H1 (cell line): ENCODE measurements around the gene STYXL1.

ENCODE experiments used
- CBX5 ChIP-seq: fragments of 300-800, 300-1000 bp; sonication (generic); IDR thresholded peaks from 2 replicates; pipeline ENCODE4 v1.7.1; 2016; ENCODE audit warnings: antibody characterized with exemption, low read length, low read depth
- EGR1 ChIP-seq: IDR thresholded peaks from 2 replicates; pipeline ENCODE4 v1.6.1; 2011; ENCODE audit warnings: low read depth, low read length, borderline replicate concordance
- EP300 ChIP-seq, 2 experiments: IDR thresholded peaks; 1 replicate in 1 of 2; 2 replicates in 1 of 2; pipeline ENCODE4 v1.6.1; 2011 to 2012; ENCODE audit warnings: low read depth in 2 of 2, low read length in 2 of 2, mild to moderate bottlenecking in 2 of 2, borderline replicate concordance in 1 of 2, inconsistent platforms in 1 of 2, moderate library complexity in 1 of 2
- JUN ChIP-seq: IDR thresholded peaks from 2 replicates; pipeline ENCODE4 v1.6.1; 2011; ENCODE audit warnings: low read depth, mild to moderate bottlenecking, improper control_type of control experiment, low read length
- JUND ChIP-seq: IDR thresholded peaks from 2 replicates; pipeline ENCODE4 v1.6.1; 2011; ENCODE audit warnings: mild to moderate bottlenecking, improper control_type of control experiment, low read length
- POLR2AphosphoS5 ChIP-seq: IDR thresholded peaks from 2 replicates; pipeline ENCODE4 v1.6.1; 2011; ENCODE audit warnings: low read depth, low read length
- TF ChIP-seq, protein P1 (sequence below): IDR thresholded peaks from 2 replicates; pipeline ENCODE4 v1.6.1; 2011; ENCODE audit warnings: low read length, improper control_type of control experiment
- TF ChIP-seq, protein P2 (sequence below), 3 experiments: IDR thresholded peaks; 1 replicate in 2 of 3; 2 replicates in 1 of 3; pipeline versions ENCODE4 v1.5.1 to v1.6.1; 2011; ENCODE audit warnings: low read length in 3 of 3, mild to moderate bottlenecking in 3 of 3, inconsistent platforms in 2 of 3, low read depth in 1 of 3, moderate library complexity in 1 of 3; ENCODE audit not compliant: insufficient read depth in 1 of 3; ENCODE audit errors: control extremely low read depth in 1 of 3

GRCh38 chr7:76051840-76052239 is 4.0 kb upstream of the STYXL1 start:
- TF ChIP-seq, protein P1, sequence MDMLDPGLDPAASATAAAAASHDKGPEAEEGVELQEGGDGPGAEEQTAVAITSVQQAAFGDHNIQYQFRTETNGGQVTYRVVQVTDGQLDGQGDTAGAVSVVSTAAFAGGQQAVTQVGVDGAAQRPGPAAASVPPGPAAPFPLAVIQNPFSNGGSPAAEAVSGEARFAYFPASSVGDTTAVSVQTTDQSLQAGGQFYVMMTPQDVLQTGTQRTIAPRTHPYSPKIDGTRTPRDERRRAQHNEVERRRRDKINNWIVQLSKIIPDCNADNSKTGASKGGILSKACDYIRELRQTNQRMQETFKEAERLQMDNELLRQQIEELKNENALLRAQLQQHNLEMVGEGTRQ, result no peak
- TF ChIP-seq JUND (no peak), JUN (no peak), POLR2AphosphoS5 (no peak), CBX5 (no peak), EGR1 (no peak), EP300 (IDR thresholded peaks at IDR 0.05; ENCODE audit: borderline replicate concordance in 1 of 2, low read depth in 2 of 2, low read length in 2 of 2) (no peak)
- TF ChIP-seq, protein P2, sequence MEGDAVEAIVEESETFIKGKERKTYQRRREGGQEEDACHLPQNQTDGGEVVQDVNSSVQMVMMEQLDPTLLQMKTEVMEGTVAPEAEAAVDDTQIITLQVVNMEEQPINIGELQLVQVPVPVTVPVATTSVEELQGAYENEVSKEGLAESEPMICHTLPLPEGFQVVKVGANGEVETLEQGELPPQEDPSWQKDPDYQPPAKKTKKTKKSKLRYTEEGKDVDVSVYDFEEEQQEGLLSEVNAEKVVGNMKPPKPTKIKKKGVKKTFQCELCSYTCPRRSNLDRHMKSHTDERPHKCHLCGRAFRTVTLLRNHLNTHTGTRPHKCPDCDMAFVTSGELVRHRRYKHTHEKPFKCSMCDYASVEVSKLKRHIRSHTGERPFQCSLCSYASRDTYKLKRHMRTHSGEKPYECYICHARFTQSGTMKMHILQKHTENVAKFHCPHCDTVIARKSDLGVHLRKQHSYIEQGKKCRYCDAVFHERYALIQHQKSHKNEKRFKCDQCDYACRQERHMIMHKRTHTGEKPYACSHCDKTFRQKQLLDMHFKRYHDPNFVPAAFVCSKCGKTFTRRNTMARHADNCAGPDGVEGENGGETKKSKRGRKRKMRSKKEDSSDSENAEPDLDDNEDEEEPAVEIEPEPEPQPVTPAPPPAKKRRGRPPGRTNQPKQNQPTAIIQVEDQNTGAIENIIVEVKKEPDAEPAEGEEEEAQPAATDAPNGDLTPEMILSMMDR (IDR thresholded peaks at IDR 0.05; ENCODE audit: control extremely low read depth in 1 of 3, insufficient read depth in 1 of 3, low read depth in 1 of 3, low read length in 3 of 3), result no peak
